GM21423 (cell line): ENCODE data around the gene GBE1.

Experiments used
- ATAC-seq: cut with Tn5 transposase; IDR thresholded peaks from one replicate; pipeline ENCODE4 v1.9.1; 2021; ENCODE audit warnings: mild to moderate bottlenecking, moderate library complexity; ENCODE audit not compliant: unreplicated experiment

GBE1 gene

GRCh38 chr3:81476692-81477091, 284.8 kb downstream of the GBE1 start:
- no peak for ATAC-seq

- ATAC-seq: no peak
Observed at GRCh38 chr3:81472600-81473362, 288.7 kb downstream of the GBE1 start.

GRCh38 chr3:81470524-81471278, 290.7 kb downstream of the GBE1 start:
- no peak for ATAC-seq

- no peak for ATAC-seq
Observed at GRCh38 chr3:81468391-81468790, 293.1 kb downstream of the GBE1 start.

- no peak for ATAC-seq
Observed at GRCh38 chr3:81466201-81466560, 295.3 kb downstream of the GBE1 start.

GRCh38 chr3:81465510-81466200, 295.8 kb downstream of the GBE1 start:
- no peak for ATAC-seq

GRCh38 chr3:81463781-81464180, 297.7 kb downstream of the GBE1 start:
- ATAC-seq: no peak

- no peak for ATAC-seq
Observed at GRCh38 chr3:81462921-81463320, 298.5 kb downstream of the GBE1 start.

- ATAC-seq: no peak
Observed at GRCh38 chr3:81459733-81460132, 301.7 kb downstream of the GBE1 start.

GRCh38 chr3:81452418-81452817, 309.0 kb downstream of the GBE1 start:
- ATAC-seq: no peak

- no peak for ATAC-seq
Observed at GRCh38 chr3:81451611-81452010, 309.8 kb downstream of the GBE1 start.

GRCh38 chr3:81451140-81451539, 310.3 kb downstream of the GBE1 start:
- no peak for ATAC-seq

- no peak for ATAC-seq
Observed at GRCh38 chr3:81446806-81447205, 314.6 kb downstream of the GBE1 start.

GRCh38 chr3:81445712-81446111, 315.7 kb downstream of the GBE1 start:
- ATAC-seq: no peak

- no peak for ATAC-seq
Observed at GRCh38 chr3:81444817-81445460, 316.5 kb downstream of the GBE1 start.

- ATAC-seq: no peak
Observed at GRCh38 chr3:81443958-81444357, 317.5 kb downstream of the GBE1 start.

- ATAC-seq: no peak
Observed at GRCh38 chr3:81443457-81443782, 318.0 kb downstream of the GBE1 start.

- no peak for ATAC-seq
Observed at GRCh38 chr3:81442758-81443456, 318.5 kb downstream of the GBE1 start.

GRCh38 chr3:81440661-81441060, 320.8 kb downstream of the GBE1 start:
- no peak for ATAC-seq
